Naive thymus-derived CD4-positive, alpha-beta T cell (primary cell): ENCODE measurements around the gene KL. TPM values are rescaled to one million over a fixed set of nuclear protein-coding genes. Genes with fewer than 3 reads are reported as not detected.
A peak's percentile ranks its signal among the peaks of the same experiment; 100 is the strongest.

Source experiments
- ATAC-seq: fragments of 150-1000 bp; cut with Tn5 transposase; 2 replicates; pipeline ENCODE4 v1.10.0; 2021; ENCODE audit warnings: mild to moderate bottlenecking, moderate library complexity
- CTCF ChIA-PET: fragments of 350-600 bp; sonication (Branson Sonifier 250); formaldehyde crosslinking; loops from one replicate; lab custom pipeline; 2021; ENCODE audit warnings: antibody characterized with exemption; lab: Charles Lee
- POLR2A ChIA-PET: fragments of 350-600 bp; sonication (Branson Sonifier 250); formaldehyde crosslinking; loops from one replicate; lab custom pipeline; 2021; ENCODE audit warnings: antibody characterized with exemption, inconsistent platforms; lab: Charles Lee
- DNase-seq, 9 donors: peaks; one replicate each; pipeline versions ENCODE4 v3.0.0 to v3.0.0-alpha.2; 2020 to 2022; ENCODE audit warnings: mixed read lengths in 1 of 9
- H3K27ac ChIP-seq: one replicate; pipeline ENCODE4 v1.7.0; 2013; ENCODE audit warnings: mild to moderate bottlenecking, low read depth, low read length, moderate library complexity
- H3K27me3 ChIP-seq, 2 donors: one replicate each; pipeline ENCODE4 v1.7.0; 2013; ENCODE audit warnings: low read length in 2 of 2, mild to moderate bottlenecking in 2 of 2, moderate library complexity in 2 of 2; ENCODE audit not compliant: control insufficient read depth in 2 of 2, insufficient read depth in 2 of 2
- H3K36me3 ChIP-seq, 3 experiments: 1 replicate in 2 of 3; 2 replicates in 1 of 3; pipeline ENCODE4 v1.7.0; 2013; ENCODE audit warnings: low read length in 3 of 3, mild to moderate bottlenecking in 3 of 3, moderate library complexity in 1 of 3; ENCODE audit not compliant: insufficient read depth in 3 of 3, control insufficient read depth in 2 of 3
- H3K4me1 ChIP-seq, 2 donors: one replicate each; pipeline ENCODE4 v1.7.0; 2013; ENCODE audit warnings: low read length in 2 of 2, mild to moderate bottlenecking in 2 of 2, moderate library complexity in 1 of 2; ENCODE audit not compliant: control insufficient read depth in 2 of 2, insufficient read depth in 2 of 2
- H3K4me3 ChIP-seq: 2 replicates; pipeline ENCODE4 v1.7.0; 2013; ENCODE audit warnings: mild to moderate bottlenecking, low read length
- H3K9me3 ChIP-seq, 3 experiments: 1 replicate in 2 of 3; 2 replicates in 1 of 3; pipeline ENCODE4 v1.7.0; 2013; ENCODE audit warnings: low read length in 3 of 3; ENCODE audit not compliant: control insufficient read depth in 2 of 3
- H3K27ac Mint-ChIP-seq, 9 donors: one replicate each; pipeline ENCODE4 v1.8.0; 2020 to 2022; ENCODE audit warnings: mixed read lengths in 9 of 9, mild to moderate bottlenecking in 8 of 9, moderate library complexity in 5 of 9, inconsistent platforms in 2 of 9
- H3K27me3 Mint-ChIP-seq, 5 donors: one replicate each; pipeline ENCODE4 v1.8.0; 2021 to 2022; ENCODE audit warnings: mixed read lengths in 5 of 5, mild to moderate bottlenecking in 1 of 5
- H3K36me3 Mint-ChIP-seq, 5 donors: one replicate each; pipeline ENCODE4 v1.8.0; 2020 to 2022; ENCODE audit warnings: mixed read lengths in 5 of 5, mild to moderate bottlenecking in 3 of 5, inconsistent platforms in 1 of 5
- H3K4me1 Mint-ChIP-seq, 7 donors: one replicate each; pipeline ENCODE4 v1.8.0; 2020 to 2022; ENCODE audit warnings: mixed read lengths in 7 of 7, mild to moderate bottlenecking in 3 of 7, inconsistent platforms in 1 of 7
- H3K4me3 Mint-ChIP-seq, 10 donors: one replicate each; pipeline ENCODE4 v1.8.0; 2020 to 2022; ENCODE audit warnings: mild to moderate bottlenecking in 10 of 10, mixed read lengths in 10 of 10, moderate library complexity in 6 of 10, inconsistent platforms in 2 of 10
- H3K9me3 Mint-ChIP-seq, 11 donors: one replicate each; pipeline ENCODE4 v1.8.0; 2020 to 2022; ENCODE audit warnings: mixed read lengths in 11 of 11, mild to moderate bottlenecking in 4 of 11, inconsistent platforms in 1 of 11, moderate library complexity in 1 of 11
- intact Hi-C, 2 donors: fragments of 100-400 bp; cut with micrococcal nuclease; formaldehyde crosslinking; loops; one replicate each; pipeline ENCODE4 v1.15.1; 2023
- polyA plus RNA-seq, 2 donors: library from polyadenylated mRNA; unstranded; fragments of 300-500 nt; fragmentation: Illumina TruSeq; gene quantifications; one replicate each; pipeline ENCODE4 v1.2.3, GENCODE V29; 2021
- total RNA-seq, 6 experiments: library from RNA in 5 of 6; stranded (reverse) in 5 of 6; gene quantifications; 1 replicate in 5 of 6; 2 replicates in 1 of 6; pipeline ENCODE4 v1.2.3 and lab custom pipeline; 2021 to 2026

Gene KL
- total and polyA plus RNA-seq, 7 experiments from 2014 or later: 0.15 to 0.36 (median 0.22) TPM; not detected in 2

GRCh38 chr13:33073338-33073737 lies 57.1 kb downstream of the KL start:
- Histone ChIP-seq H3K4me1 (no peaks in the 10 kb centered on the region), H3K36me3 (no peaks in the 10 kb centered on the region), H3K27ac (no peak overlapping the region), H3K9me3 (no peaks in the 10 kb centered on the region), H3K4me3 (no peak overlapping the region), H3K27me3 (no peaks in the 10 kb centered on the region)
- intact Hi-C loops: no loop called here
- H3K9me3 Mint-ChIP-seq: peaks cover 0 to 3% (median 0%) of the 10 kb centered on the region in 11 donors
- peaks cover 0 to 15% (median 0%) of the 10 kb centered on the region in 7 donors for H3K4me1 Mint-ChIP-seq
- H3K27ac Mint-ChIP-seq: no peak overlapping the region
- ChIA-PET CTCF (no interaction called here), POLR2A (no interaction called here)
- DNase-seq (no peak), ATAC-seq (no peak)
- H3K36me3 Mint-ChIP-seq: no peaks in the 10 kb centered on the region
- H3K27me3 Mint-ChIP-seq: peaks cover 0 to 4% (median 3%) of the 10 kb centered on the region in 5 donors
- H3K4me3 Mint-ChIP-seq: no peak overlapping the region

GRCh38 chr13:33076001-33076992 lies 60.1 kb downstream of the KL start:
- no peaks in the 10 kb centered on the region for H3K36me3 Mint-ChIP-seq
- H3K9me3 Mint-ChIP-seq: peaks cover 0 to 3% (median 0%) of the 10 kb centered on the region in 11 donors
- H3K4me3 Mint-ChIP-seq: peak overlapping the region in 1 of 10 donors; percentile 0
- ChIA-PET POLR2A (no interaction called here), CTCF (no interaction called here)
- no peak overlapping the region for H3K4me3 ChIP-seq
- peaks cover 0 to 6% of the 10 kb centered on the region in 2 donors for H3K27me3 ChIP-seq
- no peak overlapping the region for H3K27ac Mint-ChIP-seq
- no peaks in the 10 kb centered on the region for H3K36me3 ChIP-seq
- H3K27me3 Mint-ChIP-seq: peaks cover 0 to 30% (median 22%) of the 10 kb centered on the region in 5 donors
- H3K4me1 ChIP-seq: no peaks in the 10 kb centered on the region
- H3K9me3 ChIP-seq: no peaks in the 10 kb centered on the region
- no peak overlapping the region for H3K27ac ChIP-seq
- DNase-seq (no peak), ATAC-seq (no peak)
- intact Hi-C loops: no loop called here
- peaks cover 0 to 13% (median 0%) of the 10 kb centered on the region in 7 donors for H3K4me1 Mint-ChIP-seq

GRCh38 chr13:33078263-33078662 lies 62.0 kb downstream of the KL start:
- no peak for DNase-seq
- H3K36me3 Mint-ChIP-seq: no peaks in the 10 kb centered on the region
- H3K27me3 ChIP-seq: peaks cover 0 to 6% of the 10 kb centered on the region in 2 donors
- H3K9me3 ChIP-seq: no peaks in the 10 kb centered on the region
- ChIA-PET POLR2A (no interaction called here), CTCF (no interaction called here)
- H3K9me3 Mint-ChIP-seq: peaks cover 0 to under 1% (median 0%) of the 10 kb centered on the region in 11 donors
- H3K36me3 ChIP-seq: no peaks in the 10 kb centered on the region
- ATAC-seq: no peak
- peaks cover 0 to 6% (median 0%) of the 10 kb centered on the region in 7 donors for H3K4me1 Mint-ChIP-seq
- no peak overlapping the region for H3K4me3 ChIP-seq
- peaks cover 0 to 47% (median 22%) of the 10 kb centered on the region in 5 donors for H3K27me3 Mint-ChIP-seq
- no peak overlapping the region for H3K27ac ChIP-seq
- no peaks in the 10 kb centered on the region for H3K4me1 ChIP-seq
- no peak overlapping the region for H3K4me3 Mint-ChIP-seq
- no peak overlapping the region for H3K27ac Mint-ChIP-seq
- intact Hi-C loops: no loop called here

GRCh38 chr13:33079960-33080359 lies 63.7 kb downstream of the KL start:
- POLR2A ChIA-PET: no interaction called here
- H3K27me3 Mint-ChIP-seq: peaks cover 0 to 54% (median 22%) of the 10 kb centered on the region in 5 donors
- Histone ChIP-seq H3K9me3 (no peaks in the 10 kb centered on the region), H3K4me3 (no peak overlapping the region), H3K27me3 (peaks cover 0 to 6% of the 10 kb centered on the region in 2 donors), H3K4me1 (no peaks in the 10 kb centered on the region), H3K27ac (no peak overlapping the region), H3K36me3 (no peaks in the 10 kb centered on the region)
- H3K36me3 Mint-ChIP-seq: no peaks in the 10 kb centered on the region
- intact Hi-C loops: no loop called here
- no peak for ATAC-seq
- peaks cover 0 to 1% (median 0%) of the 10 kb centered on the region in 11 donors for H3K9me3 Mint-ChIP-seq
- H3K27ac Mint-ChIP-seq: no peak overlapping the region
- DNase-seq: no peak
- peaks cover 0 to 6% (median 0%) of the 10 kb centered on the region in 7 donors for H3K4me1 Mint-ChIP-seq
- no peak overlapping the region for H3K4me3 Mint-ChIP-seq
- CTCF ChIA-PET: no interaction called here

- DNase-seq (no peak), ATAC-seq (no peak)
- H3K36me3 ChIP-seq: no peaks in the 10 kb centered on the region
- peaks cover 0 to 11% (median 0%) of the 10 kb centered on the region in 7 donors for H3K4me1 Mint-ChIP-seq
- intact Hi-C loops: no loop called here
- H3K27ac Mint-ChIP-seq: no peak overlapping the region
- ChIA-PET CTCF (no interaction called here), POLR2A (no interaction called here)
- H3K27me3 ChIP-seq: peaks cover 0 to 6% of the 10 kb centered on the region in 2 donors
- H3K27ac ChIP-seq: no peak overlapping the region
- H3K9me3 Mint-ChIP-seq: peaks cover 0 to 2% (median 0%) of the 10 kb centered on the region in 11 donors
- no peaks in the 10 kb centered on the region for H3K4me1 ChIP-seq
- H3K4me3 ChIP-seq: no peak overlapping the region
- H3K27me3 Mint-ChIP-seq: peaks cover 0 to 59% (median 22%) of the 10 kb centered on the region in 5 donors
- no peaks in the 10 kb centered on the region for H3K36me3 Mint-ChIP-seq
- H3K9me3 ChIP-seq: no peaks in the 10 kb centered on the region
- H3K4me3 Mint-ChIP-seq: no peak overlapping the region
These were observed 64.9 kb downstream of the KL start for GRCh38 chr13:33080972-33081590.

GRCh38 chr13:33081666-33082065 lies 65.4 kb downstream of the KL start:
- no peaks in the 10 kb centered on the region for H3K36me3 Mint-ChIP-seq
- Histone ChIP-seq H3K4me3 (no peak overlapping the region), H3K9me3 (no peaks in the 10 kb centered on the region), H3K27ac (no peak overlapping the region), H3K27me3 (peaks cover 0 to 6% of the 10 kb centered on the region in 2 donors), H3K4me1 (no peaks in the 10 kb centered on the region), H3K36me3 (no peaks in the 10 kb centered on the region)
- no peak overlapping the region for H3K4me3 Mint-ChIP-seq
- POLR2A ChIA-PET: no interaction called here
- no peak overlapping the region for H3K27ac Mint-ChIP-seq
- CTCF ChIA-PET: no interaction called here
- ATAC-seq (no peak), DNase-seq (no peak)
- H3K4me1 Mint-ChIP-seq: peaks cover 0 to 16% (median 0%) of the 10 kb centered on the region in 7 donors
- peaks cover 0 to 61% (median 26%) of the 10 kb centered on the region in 5 donors for H3K27me3 Mint-ChIP-seq
- intact Hi-C loops: no loop called here
- peaks cover 0 to 2% (median 0%) of the 10 kb centered on the region in 11 donors for H3K9me3 Mint-ChIP-seq
